Measurements from ENCODE around the gene NFIX.

- TF ChIP-seq CTCF (optimal IDR thresholded peaks at IDR 0.05 in 1 of 3, IDR thresholded peaks at IDR 0.05 in 1 of 3, conservative IDR thresholded peaks at IDR 0.05 in 1 of 3; ENCODE audit: extremely low read depth in 1 of 3, insufficient read depth in 2 of 3, low read length in 3 of 3) (no peak), EZH2 (IDR thresholded peaks at IDR 0.05; ENCODE audit: low read length) (no peak)
Measured at GRCh38 chr19:12953138-12953798, 42.0 kb upstream of the NFIX start.
